Osteocyte (in vitro differentiated cells): ENCODE results near the gene LRBA. TPM values are rescaled to one million over a fixed set of nuclear protein-coding genes. Genes with fewer than 3 reads are reported as not detected.

Experiments used
- DNase-seq: peaks from one replicate; pipeline ENCODE4 v3.0.0; 2021; ENCODE audit warnings: mixed read lengths; ENCODE audit not compliant: unreplicated experiment; ENCODE audit errors: extremely low spot score
- H3K27ac Mint-ChIP-seq: one replicate; pipeline ENCODE4 v1.8.0; 2021; ENCODE audit warnings: mild to moderate bottlenecking, mixed read lengths; ENCODE audit not compliant: unreplicated experiment
- H3K27me3 Mint-ChIP-seq: one replicate; pipeline ENCODE4 v1.8.0; 2021; ENCODE audit warnings: mixed read lengths; ENCODE audit not compliant: unreplicated experiment
- H3K36me3 Mint-ChIP-seq: one replicate; pipeline ENCODE4 v1.8.0; 2021; ENCODE audit warnings: mixed read lengths; ENCODE audit not compliant: unreplicated experiment
- H3K4me1 Mint-ChIP-seq: one replicate; pipeline ENCODE4 v1.8.0; 2021; ENCODE audit warnings: mixed read lengths; ENCODE audit not compliant: unreplicated experiment
- H3K4me3 Mint-ChIP-seq: one replicate; pipeline ENCODE4 v1.8.0; 2021; ENCODE audit warnings: mild to moderate bottlenecking, moderate library complexity, mixed read lengths; ENCODE audit not compliant: unreplicated experiment
- H3K9me3 Mint-ChIP-seq: one replicate; pipeline ENCODE4 v1.8.0; 2021; ENCODE audit warnings: mixed read lengths; ENCODE audit not compliant: unreplicated experiment
- CTCF ChIP-seq: fragments of 200-600 bp; sonication (generic); IDR thresholded peaks from 2 replicates; pipeline ENCODE4 v1.5.0; 2021; ENCODE audit warnings: antibody characterized with exemption, mild to moderate bottlenecking, moderate library complexity
- total RNA-seq: library from RNA; stranded (reverse); gene quantifications from 2 replicates; pipeline ENCODE4 v1.2.1, GENCODE V29; 2021

The LRBA gene
- total RNA-seq, 1 donor from 2014 or later, result 40.8 TPM

- Mint-ChIP-seq H3K27ac (no peak overlapping the region), H3K36me3 (peaks cover 9% of the 10 kb centered on the region), H3K27me3 (no peaks in the 10 kb centered on the region), H3K4me1 (peaks cover 30% of the 10 kb centered on the region), H3K9me3 (no peaks in the 10 kb centered on the region), H3K4me3 (no peak overlapping the region)
- no peak for DNase-seq
- TF ChIP-seq CTCF, result no peak
Measured at GRCh38 chr4:150218447-150218846, 796.6 kb downstream of the LRBA start.

GRCh38 chr4:150217808-150218207 lies 797.3 kb downstream of the LRBA start:
- Mint-ChIP-seq H3K36me3 (peaks cover 9% of the 10 kb centered on the region), H3K27ac (no peak overlapping the region), H3K27me3 (no peaks in the 10 kb centered on the region), H3K4me3 (no peak overlapping the region), H3K4me1 (peaks cover 36% of the 10 kb centered on the region), H3K9me3 (no peaks in the 10 kb centered on the region)
- TF ChIP-seq CTCF, result no peak
- no peak for DNase-seq

GRCh38 chr4:150217192-150217591 lies 797.9 kb downstream of the LRBA start:
- H3K36me3 Mint-ChIP-seq, result peaks cover 9% of the 10 kb centered on the region
- H3K4me1 Mint-ChIP-seq, result peaks cover 42% of the 10 kb centered on the region
- peak; percentile 66 for TF ChIP-seq CTCF
- no peaks in the 10 kb centered on the region for H3K9me3 Mint-ChIP-seq
- no peak overlapping the region for H3K4me3 Mint-ChIP-seq
- DNase-seq, result no peak
- peak overlapping the region; percentile 65 for H3K27ac Mint-ChIP-seq
- H3K27me3 Mint-ChIP-seq, result no peaks in the 10 kb centered on the region

GRCh38 chr4:150216726-150217125 lies 798.4 kb downstream of the LRBA start:
- no peak for TF ChIP-seq CTCF

GRCh38 chr4:150215601-150216000 lies 799.5 kb downstream of the LRBA start:
- DNase-seq, result no peak
- peaks cover 56% of the 10 kb centered on the region for H3K4me1 Mint-ChIP-seq
- H3K27me3 Mint-ChIP-seq, result no peaks in the 10 kb centered on the region
- TF ChIP-seq CTCF, result no peak
- no peak overlapping the region for H3K4me3 Mint-ChIP-seq
- peak overlapping the region; percentile 44 for H3K27ac Mint-ChIP-seq
- H3K36me3 Mint-ChIP-seq, result peaks cover 4% of the 10 kb centered on the region
- H3K9me3 Mint-ChIP-seq, result no peaks in the 10 kb centered on the region

More at GRCh38 chr4:150216726-150217125, 798.4 kb downstream of the LRBA start:
- Mint-ChIP-seq H3K36me3 (peaks cover 9% of the 10 kb centered on the region), H3K9me3 (no peaks in the 10 kb centered on the region), H3K4me3 (no peak overlapping the region), H3K27me3 (no peaks in the 10 kb centered on the region), H3K27ac (no peak overlapping the region), H3K4me1 (peaks cover 47% of the 10 kb centered on the region)
- DNase-seq, result no peak

Other genes starting within 250 kb of the LRBA start
- gene RPS3A, start 84.3 kb upstream of the LRBA start, total RNA-seq, result 1,534 and 1,586 TPM in 2 replicates